Subcutaneous adipose tissue (tissue), 4 donors: ENCODE data around the gene CHMP6. TPM values are rescaled to one million over a fixed set of nuclear protein-coding genes. Genes with fewer than 3 reads are reported as not detected.

ENCODE experiments used
- total RNA-seq, 4 donors: library from RNA; depleted of rRNA; stranded (reverse); fragments of >200 nt; gene quantifications; one replicate each; pipeline ENCODE4 v1.1.0, GENCODE V29; 2016
- TF ChIP-seq, protein P1 (sequence below): fragments of 450-650 bp; IDR thresholded peaks from one replicate; pipeline ENCODE4 v1.5.1; 2016; ENCODE audit warnings: low read depth, mild to moderate bottlenecking, control low read depth, antibody characterized with exemption, moderate library complexity

CHMP6 gene
- total RNA-seq, 4 donors from 2014 or later, result 18.2 to 36.9 (median 20.0) TPM

- TF ChIP-seq, protein P1, sequence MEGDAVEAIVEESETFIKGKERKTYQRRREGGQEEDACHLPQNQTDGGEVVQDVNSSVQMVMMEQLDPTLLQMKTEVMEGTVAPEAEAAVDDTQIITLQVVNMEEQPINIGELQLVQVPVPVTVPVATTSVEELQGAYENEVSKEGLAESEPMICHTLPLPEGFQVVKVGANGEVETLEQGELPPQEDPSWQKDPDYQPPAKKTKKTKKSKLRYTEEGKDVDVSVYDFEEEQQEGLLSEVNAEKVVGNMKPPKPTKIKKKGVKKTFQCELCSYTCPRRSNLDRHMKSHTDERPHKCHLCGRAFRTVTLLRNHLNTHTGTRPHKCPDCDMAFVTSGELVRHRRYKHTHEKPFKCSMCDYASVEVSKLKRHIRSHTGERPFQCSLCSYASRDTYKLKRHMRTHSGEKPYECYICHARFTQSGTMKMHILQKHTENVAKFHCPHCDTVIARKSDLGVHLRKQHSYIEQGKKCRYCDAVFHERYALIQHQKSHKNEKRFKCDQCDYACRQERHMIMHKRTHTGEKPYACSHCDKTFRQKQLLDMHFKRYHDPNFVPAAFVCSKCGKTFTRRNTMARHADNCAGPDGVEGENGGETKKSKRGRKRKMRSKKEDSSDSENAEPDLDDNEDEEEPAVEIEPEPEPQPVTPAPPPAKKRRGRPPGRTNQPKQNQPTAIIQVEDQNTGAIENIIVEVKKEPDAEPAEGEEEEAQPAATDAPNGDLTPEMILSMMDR, result no peak
These were observed 15.2 kb downstream of the CHMP6 start for GRCh38 chr17:81006891-81007290.

DNA sequence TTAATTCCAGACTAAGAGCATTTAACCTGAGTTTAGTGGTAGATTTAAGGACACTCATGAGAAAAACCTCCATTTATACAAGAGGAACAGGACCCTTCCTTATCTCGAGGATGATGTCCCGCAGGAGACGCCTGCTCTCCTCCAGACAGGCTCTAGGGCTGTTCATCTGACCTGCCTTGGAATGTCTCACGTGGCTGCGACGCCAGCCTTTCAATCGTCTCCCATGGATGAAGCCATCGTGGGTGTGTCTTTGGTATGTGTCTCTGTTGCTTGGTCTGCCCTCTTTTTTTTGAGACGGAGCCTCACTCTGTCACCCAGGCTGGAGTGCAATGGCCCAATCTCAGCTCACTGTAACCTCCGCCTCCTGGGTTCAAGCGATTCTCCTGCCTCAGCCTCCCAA, 16.5 kb downstream of the CHMP6 start:
- TF ChIP-seq, protein P1, result no peak

DNA sequence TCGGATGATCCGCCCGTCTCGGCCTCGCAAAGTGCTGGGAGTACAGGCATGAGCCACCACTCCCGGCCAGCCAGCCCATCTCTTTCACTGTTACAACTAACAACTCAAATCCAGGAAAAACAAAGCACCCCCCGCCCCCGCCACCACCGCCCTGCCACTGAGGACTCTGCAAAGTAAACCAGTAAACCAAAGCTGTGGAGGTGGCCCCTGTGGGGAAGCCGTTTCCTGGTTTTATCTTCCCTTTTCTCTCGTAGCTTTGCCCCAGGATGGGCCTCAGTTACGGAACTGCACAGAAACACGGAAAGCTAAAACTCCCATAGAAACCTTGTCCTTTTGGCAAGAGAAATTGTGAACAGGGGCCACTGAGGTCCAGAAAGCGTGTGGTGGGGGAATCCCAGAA, 17.5 kb downstream of the CHMP6 start:
- TF ChIP-seq, protein P1, result no peak

DNA sequence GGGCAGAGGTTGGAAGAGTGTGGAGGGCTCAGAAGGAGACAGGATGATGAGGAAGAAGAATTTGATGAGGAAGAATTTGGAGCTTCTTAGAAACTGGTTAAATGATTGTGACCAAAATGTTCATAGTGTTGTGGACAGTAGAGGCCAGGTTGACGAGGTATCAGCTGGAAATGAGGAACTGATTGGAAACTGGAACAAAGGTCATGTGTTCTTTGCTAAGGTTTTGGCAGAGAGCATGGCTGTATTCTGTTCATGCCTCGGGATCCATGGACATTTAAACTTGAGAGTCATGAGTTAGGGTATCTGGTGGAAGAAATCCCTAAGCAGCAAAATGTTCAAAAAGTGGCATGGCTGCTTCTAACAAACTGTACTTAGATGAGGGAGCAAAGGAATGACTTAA, 19.3 kb downstream of the CHMP6 start:
- TF ChIP-seq, protein P1, result no peak

DNA sequence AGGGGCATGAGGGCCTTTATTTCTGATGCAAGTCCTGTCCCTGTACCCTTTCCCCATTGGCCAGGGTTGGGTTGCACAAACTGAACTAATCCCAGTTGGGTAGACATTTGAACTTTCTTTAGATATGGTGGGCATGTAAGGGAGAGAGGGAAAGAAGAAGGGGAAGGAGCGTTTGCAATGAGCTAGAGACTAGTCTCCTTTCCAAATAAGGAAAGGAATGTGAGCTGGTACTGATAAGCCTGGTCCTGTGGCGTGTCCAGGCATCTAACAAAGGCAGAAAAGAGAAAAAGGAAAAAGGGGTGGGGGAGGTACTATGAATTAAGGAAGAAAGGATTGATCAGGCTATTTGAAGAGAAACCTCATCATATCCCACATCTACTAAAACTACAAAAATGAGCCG, 20.3 kb downstream of the CHMP6 start:
- TF ChIP-seq, protein P1, result no peak

GRCh38 chr17:81012574-81013447, 21.2 kb downstream of the CHMP6 start:
- TF ChIP-seq, protein P1, result no peak

DNA sequence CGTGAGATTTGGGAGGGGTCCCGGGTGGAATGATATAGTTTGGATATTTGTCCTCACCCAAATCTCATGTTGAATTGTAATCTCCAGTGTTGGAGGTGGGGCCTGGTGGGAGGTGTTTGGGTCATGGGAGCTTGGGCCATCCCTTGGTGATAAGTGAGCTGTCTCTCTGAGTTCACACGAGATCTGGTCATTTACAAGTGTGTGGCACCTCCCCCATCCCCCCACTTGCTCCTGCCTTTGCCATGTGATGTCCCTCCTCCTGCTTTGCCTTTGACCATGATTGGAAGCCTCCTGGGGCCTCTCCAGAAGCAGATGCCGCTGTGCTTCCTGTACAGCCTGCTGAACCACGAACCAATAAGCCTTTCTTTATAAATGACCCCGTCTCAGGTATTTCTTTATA, 22.0 kb downstream of the CHMP6 start:
- TF ChIP-seq, protein P1, result no peak
